Dermis microvascular lymphatic vessel endothelial cell (primary cell): ENCODE results near the gene PPP1R9B. TPM values are rescaled to one million over a fixed set of nuclear protein-coding genes. Genes with fewer than 3 reads are reported as not detected.

Experiments used
- DNase-seq, 2 donors: peaks; one replicate each; pipeline versions ENCODE4 v3.0.0 to v3.0.0-alpha.2; 2010; ENCODE audit warnings: low read depth in 2 of 2
- total RNA-seq: library from RNA; depleted of rRNA; stranded (reverse); fragments of >200 nt; gene quantifications from 2 replicates; pipeline ENCODE4 v1.2.1, GENCODE V29; 2014

PPP1R9B gene
- total RNA-seq, 1 donor from 2014 or later: 21.3 TPM

GRCh38 chr17:50094243-50094752, 56.2 kb downstream of the PPP1R9B start:
- peak; percentile 64 to 86 for DNase-seq

GRCh38 chr17:50093807-50094206, 56.7 kb downstream of the PPP1R9B start:
- no peak for DNase-seq

GRCh38 chr17:50093246-50093645, 57.2 kb downstream of the PPP1R9B start:
- DNase-seq: no peak

GRCh38 chr17:50091918-50092285, 58.6 kb downstream of the PPP1R9B start:
- no peak for DNase-seq

- no peak for DNase-seq
These were observed 59.2 kb downstream of the PPP1R9B start for GRCh38 chr17:50090971-50091917.

DNA sequence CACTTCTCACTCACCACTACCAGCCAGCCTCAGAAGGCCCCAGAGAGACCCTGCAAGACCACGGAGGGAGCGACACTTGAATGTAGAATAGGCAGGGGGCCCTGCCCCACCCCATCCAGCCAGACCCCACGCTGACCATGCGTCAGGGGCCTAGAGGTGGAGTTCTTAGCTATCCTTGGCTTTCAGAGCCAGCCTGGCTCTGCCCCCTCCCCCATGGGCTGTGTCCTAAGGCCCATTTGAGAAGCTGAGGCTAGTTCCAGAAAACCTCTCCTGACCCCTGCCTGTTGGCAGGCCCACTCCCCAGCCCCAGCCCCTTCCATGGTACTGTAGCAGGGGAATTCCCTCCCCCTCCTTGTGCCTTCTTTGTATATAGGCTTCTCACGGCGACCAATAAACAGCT, 60.4 kb downstream of the PPP1R9B start:
- no peak for DNase-seq

- no peak for DNase-seq
These were observed 61.3 kb downstream of the PPP1R9B start for GRCh38 chr17:50088952-50089825.

DNA sequence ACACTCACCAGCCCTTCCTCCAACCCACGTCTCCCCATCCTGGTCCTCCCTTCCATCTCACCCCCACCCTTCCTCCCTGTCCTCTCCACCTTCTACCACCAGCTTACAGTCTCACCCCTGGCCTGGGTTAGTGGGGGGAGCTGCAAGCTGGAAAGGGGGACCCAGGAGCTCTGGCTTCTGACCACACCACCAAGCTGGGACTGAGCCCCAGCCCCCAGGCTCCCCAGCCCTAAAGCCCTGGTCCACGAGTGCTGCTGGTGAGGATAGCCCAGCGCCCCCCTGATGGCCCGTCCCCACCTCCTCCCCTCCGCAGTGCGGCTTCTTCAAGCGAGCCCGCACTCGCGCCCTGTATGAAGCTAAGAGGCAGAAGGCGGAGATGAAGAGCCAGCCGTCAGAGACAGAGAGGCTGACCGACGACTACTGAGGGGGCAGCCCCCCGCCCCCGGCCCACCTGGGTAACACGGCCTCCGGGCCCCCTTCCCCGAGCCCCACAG, 62.5 kb downstream of the PPP1R9B start:
- no peak for DNase-seq

GRCh38 chr17:50087246-50087911, 63.1 kb downstream of the PPP1R9B start:
- DNase-seq: peak; percentile 38 to 66

Other genes starting within 250 kb of the PPP1R9B start
- not detected in 2 replicates for gene DLX4, start 181.5 kb downstream of the PPP1R9B start, total RNA-seq
- not detected in 2 replicates for gene DLX3, start 155.5 kb downstream of the PPP1R9B start, total RNA-seq
- 104 and 118 TPM in 2 replicates for gene ITGA3, start 94.6 kb downstream of the PPP1R9B start, total RNA-seq
- 8.0 and 20.5 TPM in 2 replicates for gene PDK2, start 55.3 kb downstream of the PPP1R9B start, total RNA-seq
- gene SAMD14, start 20.5 kb downstream of the PPP1R9B start, total RNA-seq: 2.8 and 6.8 TPM in 2 replicates
- gene SGCA, start 15.3 kb upstream of the PPP1R9B start, total RNA-seq: not detected in 2 replicates
- under 0.01 and 8.1 TPM in 2 replicates for gene COL1A1, start 51.0 kb upstream of the PPP1R9B start, total RNA-seq
- gene TMEM92, start 123.8 kb upstream of the PPP1R9B start, total RNA-seq: under 0.01 TPM in 1 of 2 replicates, not detected in the other
- gene XYLT2, start 195.4 kb upstream of the PPP1R9B start, total RNA-seq: 16.6 and 20.2 TPM in 2 replicates
- gene MRPL27, start 222.5 kb upstream of the PPP1R9B start, total RNA-seq: 48.3 and 59.8 TPM in 2 replicates
- gene EME1, start 222.6 kb upstream of the PPP1R9B start, total RNA-seq: 1.3 and 2.6 TPM in 2 replicates
- gene LRRC59, start 246.8 kb upstream of the PPP1R9B start, total RNA-seq: 105 and 116 TPM in 2 replicates